Limb (tissue), 2 donors: ENCODE data around the gene UPF1.

Experiments
- DNase-seq, 2 donors: peaks; one replicate each; pipeline ENCODE4 v3.0.0-alpha.2; 2016; ENCODE audit errors: extremely low spot score in 2 of 2

UPF1 gene

DNA sequence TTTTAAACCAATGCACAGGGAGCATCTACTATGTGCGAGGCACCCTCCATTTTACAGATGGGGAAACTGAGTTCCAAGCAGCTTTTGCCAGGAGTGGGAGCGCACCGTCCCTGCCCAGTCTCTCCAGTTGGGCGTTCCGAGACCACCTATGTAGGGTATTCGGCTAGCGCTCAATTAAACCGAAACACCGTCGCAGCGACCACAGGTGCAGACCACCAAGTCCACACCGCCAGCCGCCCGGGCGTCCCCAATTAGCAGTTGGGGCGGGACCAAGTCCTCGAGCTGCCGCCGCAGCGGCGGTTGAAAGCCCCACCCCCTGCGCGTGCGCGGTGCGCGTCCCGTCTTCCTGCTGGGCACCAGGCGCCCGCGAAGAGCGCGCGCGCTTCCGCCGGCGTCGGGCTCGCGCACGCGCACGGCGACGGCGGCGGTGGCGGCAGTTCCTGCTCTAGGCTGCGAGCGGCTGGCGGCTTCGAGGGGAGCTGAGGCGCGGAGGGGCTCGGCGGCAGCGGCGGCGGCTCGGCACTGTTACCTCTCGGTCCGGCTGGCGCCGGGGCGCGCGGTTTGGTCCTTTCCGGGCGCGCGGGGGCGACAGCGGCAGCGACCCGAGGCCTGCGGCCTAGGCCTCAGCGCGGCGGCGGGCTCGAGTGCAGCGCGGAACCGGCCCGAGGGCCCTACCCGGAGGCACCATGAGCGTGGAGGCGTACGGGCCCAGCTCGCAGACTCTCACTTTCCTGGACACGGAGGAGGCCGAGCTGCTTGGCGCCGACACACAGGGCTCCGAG, at the start of gene UPF1:
TSS of gene UPF1 (plus strand) at position 436 of the 782 bp plus-strand sequence. CDS start at position 687, 251 bp downstream.
- peak; percentile 94 to 97 for DNase-seq

DNA sequence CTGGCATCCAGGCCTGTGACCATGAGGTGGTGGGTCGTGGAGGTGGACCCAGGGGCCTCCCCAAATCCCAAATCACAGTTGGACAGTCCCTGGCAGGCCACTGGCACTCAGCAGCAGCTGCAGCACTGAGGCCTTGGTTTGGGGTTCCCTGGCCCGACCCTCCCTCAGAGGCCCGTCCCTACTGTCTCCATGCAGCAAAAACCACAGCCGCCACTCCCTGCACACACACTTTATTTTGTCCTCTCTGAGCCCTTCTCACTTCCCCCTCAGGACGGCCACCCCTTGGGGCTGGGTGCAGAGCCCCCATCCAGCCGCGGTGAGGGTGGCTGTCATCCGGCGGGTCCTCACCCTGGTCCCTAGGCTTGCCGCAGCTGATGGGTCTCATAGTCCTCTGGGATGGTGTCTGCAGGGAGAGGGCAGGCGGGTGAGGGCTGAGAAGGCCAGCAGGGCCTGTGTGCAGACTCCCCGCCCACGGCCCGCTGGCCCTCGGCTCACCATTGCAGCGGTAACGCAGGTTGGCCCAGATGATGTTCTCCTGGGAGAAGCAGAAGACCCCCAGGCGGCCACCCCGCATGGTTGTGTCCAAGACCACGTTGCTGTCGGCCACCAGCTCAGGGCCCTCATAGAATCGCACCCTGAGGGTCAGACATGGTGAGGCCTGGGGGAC, 49.1 kb upstream of the UPF1 start:
- no peak for DNase-seq

DNA sequence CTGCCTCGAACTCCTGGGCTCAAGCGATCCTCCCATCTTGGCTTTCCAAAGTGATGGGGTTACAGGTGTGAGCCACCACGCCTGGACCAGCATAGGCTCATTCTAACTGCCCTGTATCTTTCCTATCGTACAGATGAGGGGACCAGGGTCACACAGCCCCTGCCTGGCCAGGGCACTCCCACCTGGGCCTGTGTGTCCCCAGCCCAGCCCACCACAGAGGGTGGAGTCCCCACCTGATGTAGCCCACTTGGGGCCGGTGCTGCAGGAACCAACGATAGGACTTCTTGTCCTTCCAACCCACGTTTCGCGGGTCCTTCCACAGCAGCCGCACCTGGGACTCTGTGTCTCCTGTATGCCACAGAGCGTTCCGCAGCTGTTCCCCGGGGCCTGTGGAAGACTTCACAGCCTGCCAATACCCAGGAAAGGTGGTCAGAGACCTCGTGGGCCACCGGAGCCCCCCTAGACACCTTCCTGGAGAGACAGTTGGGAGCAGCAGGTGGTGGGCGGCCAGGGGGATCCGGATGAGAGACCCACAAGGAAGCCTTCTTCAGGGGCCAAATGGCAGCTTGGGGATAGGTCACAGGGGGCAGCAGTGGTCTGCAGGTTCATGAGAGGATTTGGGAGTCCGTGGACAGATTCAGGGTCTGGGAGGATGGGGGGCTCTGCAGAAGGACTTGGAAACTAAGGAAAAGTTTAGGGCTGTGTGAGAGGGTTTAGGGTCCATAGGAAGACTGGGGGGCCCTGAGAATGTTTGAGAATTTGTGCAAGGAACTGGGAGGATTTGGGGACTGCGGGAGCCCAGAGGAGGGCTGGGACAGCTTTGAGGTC, 47.6 kb upstream of the UPF1 start:
- no peak for DNase-seq

DNA sequence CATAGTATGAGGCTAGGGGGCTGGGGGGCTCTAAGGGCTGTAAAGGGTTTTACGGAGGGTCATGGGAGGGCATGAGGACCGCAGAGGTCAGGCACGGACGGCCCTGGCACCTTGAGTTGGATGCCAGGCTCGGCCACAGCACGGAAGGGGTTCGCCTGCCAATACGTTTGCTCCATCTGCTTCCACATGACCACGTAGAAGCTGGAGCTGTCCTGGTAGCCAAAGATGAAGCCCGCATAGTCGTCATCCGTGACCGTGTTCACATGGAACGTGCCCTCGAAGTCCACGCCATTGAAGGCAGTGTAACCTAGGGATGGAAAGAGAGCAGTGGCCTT, 47.0 kb upstream of the UPF1 start:
- DNase-seq: no peak

DNA sequence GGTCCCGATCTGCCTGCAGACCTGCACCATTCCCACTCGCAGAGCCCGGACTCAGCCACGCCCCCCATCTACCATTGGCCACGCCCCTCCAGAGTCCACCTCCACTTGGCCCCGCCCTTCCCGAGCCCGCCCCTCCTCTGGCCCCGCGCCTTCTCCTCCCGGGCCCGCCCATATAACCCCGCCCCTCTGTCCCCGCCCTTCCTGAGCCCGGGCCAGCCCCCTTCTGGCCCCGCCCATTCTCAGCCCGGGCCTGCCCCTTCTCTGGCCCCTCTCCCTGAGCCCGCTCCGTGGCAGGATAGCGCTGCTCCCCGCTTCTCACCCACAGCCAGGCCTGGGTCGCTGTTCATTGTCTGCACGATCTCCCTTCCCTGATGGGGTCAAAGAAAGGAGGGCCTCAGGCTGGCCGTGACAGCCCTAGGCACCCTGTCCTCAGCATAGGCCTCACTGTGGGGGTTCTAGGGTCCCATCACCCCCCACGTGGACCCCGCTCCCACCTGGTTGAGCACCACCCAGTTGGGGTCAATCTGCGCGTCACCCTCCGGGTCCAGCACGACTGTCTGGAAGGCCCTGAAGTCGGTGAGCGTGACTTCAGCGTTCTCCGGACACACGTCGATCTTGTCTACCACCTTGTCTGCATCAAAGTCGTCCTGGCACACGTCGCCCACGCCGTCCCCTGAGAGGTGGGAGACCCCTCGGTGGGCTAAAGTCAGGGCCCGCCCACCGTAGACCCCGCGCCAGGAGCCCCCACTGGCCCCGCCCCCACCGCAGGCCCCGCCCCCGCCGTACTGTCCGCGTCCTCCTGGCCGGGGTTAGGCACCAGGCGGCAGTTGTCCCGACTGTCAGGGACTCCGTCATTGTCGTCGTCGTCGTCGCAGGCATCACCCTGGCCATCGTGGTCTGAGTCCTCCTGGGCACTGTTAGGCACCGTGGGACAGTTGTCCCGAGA, 46.3 kb upstream of the UPF1 start:
- peak; percentile 51 to 87 for DNase-seq

DNA sequence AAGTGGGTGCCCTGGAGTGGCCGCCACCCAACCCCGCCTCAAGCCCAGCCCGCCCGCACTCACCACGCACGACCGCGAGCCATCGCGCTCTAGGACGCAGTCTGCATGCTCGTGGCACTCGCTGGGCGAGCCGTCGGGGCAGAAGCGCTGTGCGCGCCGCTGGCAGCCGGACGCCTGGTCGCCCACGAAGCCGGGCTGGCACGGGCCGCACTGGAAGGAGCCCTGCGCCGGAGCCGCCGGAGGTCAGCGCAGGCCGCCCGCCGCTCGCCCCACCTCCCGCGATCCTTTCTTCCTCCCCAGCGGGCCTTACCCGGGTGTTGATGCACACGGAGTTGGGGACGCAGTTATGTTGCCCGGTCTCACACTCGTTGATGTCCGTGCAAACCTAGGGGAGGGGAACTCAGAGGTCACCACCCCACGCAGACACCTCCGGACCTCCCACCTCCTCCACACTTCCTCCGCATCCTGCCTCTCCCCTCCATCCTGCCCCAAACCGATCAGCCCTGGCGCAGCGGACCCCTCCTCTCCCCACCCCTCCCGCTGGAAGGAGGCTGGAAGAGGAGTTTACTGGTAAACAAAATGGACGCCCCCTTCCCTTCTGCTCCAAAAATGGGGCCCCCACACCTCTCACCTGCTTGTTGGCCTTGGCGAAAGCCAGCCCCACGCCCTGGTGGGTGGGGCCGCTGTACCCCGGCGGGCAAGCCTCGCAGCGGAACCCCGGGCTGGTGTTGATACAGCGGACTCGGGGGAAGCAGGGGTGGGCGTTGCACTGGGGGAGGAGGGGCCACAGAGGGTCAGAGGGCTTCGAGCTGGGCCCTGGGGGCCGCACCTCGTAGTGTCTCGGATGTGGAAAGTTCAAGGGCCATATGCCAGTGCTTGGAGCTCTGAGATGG, 43.0 kb upstream of the UPF1 start:
- DNase-seq: no peak

DNA sequence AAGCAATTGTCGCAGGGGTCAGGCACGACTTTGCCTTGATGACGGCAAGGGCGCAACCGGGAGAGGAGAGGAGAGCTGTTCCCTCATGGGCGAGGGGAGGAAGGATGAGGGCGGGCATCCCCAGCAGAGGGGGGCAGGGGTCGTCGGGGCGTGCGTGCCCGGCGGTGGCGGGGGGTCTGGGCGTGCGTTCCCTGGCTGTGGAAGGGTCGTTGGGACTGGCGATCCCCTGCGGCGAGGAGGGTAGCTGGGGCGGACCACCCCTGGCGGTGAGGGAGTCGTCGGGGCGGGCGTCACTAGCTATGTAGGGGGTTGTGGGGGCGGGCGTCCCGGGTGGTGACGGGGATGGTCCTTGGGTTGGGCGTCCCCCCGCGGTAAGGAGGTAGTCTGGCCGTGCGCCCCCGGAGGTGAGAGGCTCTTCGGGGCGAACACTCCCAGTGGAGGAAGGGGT, 42.3 kb upstream of the UPF1 start:
- peak in 1 of 2 donors; percentile 56 for DNase-seq

DNA sequence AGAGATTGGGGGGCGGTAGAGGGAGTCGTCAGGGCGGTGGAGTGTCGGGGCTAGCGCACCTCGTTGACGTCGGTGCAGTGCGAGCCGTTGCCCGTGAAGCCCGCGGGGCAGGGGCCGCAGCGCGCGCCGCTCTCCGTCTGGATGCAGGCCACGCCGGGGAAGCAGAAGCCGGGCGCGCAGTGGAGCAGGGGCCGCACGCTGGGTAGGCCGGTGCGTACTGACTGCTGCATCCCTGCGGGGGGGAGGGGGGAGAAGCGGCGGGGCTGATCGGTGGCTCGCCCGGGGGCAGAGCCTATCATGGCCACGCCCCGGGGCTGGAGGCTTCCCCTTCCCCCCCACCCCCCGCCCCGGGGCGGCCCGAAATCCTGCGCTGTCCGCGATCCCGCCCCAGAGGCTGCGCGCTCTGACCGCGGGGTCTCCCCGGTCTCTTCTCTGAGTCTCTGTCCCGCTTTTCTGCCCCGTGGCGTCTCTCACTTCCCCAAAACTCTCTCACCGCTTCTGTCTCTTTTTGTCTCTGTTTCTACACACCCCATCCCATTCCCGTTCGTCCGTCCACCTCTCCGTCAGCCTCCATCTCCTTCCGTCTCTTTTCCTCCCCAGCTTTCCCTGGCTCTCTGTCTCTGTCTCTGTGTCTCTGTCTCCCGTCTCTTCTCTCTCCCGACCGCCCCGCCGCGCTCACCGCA, 41.7 kb upstream of the UPF1 start:
- peak; percentile 28 to 71 for DNase-seq

DNA sequence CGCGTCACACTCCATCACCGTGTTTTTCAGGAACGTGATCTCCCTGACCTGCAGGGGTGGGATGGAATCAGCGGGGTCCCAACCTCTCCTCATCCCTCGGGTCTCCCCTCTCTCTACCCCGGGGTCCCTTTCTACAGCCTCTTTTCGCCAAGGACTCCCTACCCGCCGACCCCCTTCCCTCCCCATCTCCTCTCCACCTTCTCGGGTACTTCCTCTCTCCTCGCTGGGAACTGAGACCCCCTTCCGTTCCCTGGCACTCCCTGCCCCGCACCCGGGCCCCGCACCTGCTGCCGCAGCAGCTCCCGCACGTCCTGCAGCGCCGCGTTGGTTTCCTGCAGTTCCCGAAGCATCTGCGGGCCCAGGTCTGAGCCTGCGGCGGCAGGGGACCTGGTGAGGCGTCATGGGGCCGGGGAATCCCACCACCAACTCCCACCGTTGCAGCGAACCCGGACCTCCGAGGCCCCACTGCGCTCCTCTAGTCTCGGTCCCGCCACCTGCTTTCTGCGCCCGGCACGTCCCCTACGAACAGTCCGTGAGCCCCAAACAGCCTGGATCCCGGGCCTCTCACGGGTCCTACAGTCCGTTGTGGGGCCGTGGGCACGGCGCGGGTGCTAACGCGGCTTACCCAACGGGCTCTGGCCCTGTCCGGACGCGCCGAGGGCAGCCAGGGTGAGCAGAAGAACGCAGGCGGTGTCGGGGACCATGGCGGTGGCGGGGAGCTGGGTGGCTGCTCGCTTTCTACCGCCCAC, 41.0 kb upstream of the UPF1 start, which contains the start of gene COMP:
TSS of gene COMP (minus strand) at position 740 of the 749 bp plus-strand sequence. CDS start at position 704, 36 bp downstream.
- DNase-seq: no peak

DNA sequence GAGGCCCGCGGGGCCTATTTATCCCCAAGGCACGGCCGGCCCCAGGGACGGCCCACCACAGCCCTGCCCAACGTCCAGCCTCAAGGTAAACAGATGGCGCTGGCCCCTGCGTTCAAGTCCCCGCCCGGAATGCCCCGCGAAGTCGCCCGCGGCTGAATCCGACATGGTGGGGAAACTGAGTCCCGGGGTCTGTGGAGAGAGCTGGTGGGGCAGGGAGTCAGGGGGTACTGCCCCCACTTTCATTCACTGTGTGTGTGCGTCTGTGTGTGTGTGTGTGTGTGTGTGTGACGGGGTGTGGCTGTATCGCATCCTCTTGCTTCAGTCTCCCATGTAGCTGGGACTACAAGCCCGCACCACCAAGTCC, 40.5 kb upstream of the UPF1 start:
- DNase-seq: no peak

DNA sequence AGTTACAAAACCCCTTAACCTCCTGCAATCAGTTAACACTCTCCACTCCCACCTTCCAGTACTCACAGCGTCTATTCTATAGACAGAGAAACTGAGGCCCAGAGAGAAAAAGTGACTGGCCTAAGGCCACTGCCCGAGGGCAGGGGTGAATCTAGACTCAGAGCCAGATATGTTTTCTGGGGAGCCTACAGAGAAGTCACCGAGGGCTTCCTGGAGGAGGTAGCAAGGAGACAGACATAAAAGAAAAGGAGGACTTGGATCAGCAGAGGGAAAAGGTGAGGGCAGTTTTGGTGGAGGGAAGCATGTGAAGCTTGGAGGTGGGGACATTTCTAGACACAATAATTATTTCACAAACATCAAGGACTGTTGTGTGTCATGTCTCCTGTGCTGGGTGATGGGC, 39.1 kb upstream of the UPF1 start:
- no peak for DNase-seq

DNA sequence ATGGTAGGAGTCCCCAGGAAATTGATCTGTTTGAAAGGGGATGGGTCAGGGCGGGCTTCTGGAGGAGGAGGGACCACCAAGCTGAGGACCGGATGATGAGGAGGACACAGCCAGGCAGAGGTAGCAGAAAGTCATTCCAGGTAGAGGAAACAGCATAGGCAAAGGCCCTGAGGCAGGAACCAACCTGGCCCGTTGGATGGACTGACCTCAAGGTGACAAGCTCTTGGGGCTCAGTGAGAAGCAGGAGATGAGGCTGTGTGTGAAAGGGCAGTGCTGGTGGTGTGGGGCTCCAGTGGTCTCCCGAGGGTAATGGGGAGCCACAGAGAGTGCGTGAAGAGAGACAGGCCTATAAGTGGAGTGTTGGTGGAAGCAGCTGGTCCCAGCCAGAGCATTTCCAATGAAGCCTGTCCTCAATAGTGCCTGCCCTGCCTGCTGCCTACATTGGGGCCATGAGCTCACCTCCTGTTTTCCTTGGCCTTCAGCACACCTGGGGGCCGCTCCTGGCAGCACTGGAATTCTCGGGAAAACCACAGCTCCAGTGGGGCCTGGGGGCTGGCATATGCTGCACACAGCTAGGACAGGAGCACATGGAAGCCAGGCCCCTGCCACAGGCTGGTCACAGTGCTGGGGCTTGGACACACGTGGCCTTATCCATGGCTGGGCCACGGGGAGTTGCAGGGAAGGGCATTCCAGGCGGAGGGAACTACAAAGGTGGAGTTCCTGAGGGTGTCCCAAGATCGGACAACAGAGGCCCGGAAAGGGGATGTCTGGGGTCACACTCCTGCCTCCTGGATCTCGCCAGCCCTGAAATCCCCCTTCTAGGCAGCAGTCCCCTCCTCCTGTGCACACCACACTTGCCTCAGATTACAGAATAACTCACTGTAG, 38.4 kb upstream of the UPF1 start:
- peak in 1 of 2 donors; percentile 73 for DNase-seq

DNA sequence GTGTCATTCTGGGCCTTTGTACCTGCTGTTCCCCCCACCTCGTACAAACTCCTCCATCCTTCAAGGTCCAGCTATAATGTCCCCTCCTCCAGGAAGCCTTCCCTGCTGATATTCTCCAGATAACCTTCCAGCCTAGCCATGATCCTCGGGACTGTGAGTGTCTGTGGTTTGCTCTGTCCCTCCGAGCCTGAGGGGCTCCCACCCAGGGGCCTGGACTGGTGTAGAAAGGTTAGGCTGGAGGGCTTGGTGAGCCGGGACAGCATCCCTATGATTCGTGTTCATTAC, 37.8 kb upstream of the UPF1 start:
- DNase-seq: no peak

DNA sequence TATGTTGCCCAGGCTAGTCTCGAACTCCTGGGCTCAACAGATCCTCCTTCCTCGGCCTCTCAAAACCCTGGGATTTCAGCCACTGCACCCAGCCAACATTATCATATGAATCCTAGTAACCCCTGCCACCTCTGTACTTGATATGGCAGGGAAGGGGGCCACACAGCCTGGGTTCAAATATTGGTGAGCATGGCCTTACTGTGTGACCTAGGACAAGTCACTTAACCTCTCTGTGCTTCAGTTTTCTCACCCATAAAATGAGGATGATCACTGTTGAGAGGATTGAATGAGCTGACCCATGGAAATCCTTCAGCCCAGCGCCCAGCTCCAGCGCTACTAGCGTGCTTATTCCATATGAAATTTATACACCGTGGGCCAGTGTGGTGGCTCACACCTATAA, 37.1 kb upstream of the UPF1 start:
- DNase-seq: no peak

DNA sequence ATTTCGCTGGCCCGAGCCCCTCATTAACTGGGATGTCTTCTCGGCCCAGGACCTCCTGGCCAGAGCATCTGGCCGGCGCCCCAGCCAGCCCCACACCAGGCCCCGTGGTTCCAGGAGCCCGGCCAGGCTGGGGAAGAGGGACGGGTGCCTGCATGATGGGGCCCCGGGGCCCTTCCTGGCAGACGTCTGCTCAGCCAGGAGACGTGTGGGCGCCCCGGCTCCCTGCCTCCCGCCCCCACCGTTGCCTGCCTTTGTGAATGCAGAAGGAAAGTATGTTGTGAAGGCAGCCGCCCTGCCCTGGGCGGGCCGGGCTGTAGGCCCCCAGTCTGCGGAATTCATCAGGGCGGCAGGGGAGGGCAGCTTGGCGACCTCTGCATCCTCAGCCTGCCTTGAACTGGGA, 36.2 kb upstream of the UPF1 start:
- DNase-seq: peak; percentile 35 to 55

DNA sequence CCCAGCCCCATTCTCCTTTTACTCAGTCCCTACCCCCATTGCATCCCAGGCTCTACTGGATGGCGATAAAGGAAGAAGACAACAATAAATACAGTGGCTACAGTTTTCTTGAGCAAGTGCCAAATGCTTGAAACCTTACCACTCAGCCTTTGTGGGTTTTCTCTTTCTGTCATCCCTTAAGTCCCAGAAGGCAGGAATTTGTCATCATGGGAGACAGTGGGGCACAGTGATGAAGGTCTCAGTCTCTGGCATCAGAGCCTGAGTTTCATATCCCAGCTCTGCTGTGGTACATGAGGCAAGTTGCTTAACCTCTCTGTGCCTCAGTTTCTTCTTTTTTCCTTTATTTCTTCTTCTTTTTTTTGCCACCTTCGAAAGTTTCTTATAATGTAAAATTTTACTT, 35.5 kb upstream of the UPF1 start:
- no peak for DNase-seq

DNA sequence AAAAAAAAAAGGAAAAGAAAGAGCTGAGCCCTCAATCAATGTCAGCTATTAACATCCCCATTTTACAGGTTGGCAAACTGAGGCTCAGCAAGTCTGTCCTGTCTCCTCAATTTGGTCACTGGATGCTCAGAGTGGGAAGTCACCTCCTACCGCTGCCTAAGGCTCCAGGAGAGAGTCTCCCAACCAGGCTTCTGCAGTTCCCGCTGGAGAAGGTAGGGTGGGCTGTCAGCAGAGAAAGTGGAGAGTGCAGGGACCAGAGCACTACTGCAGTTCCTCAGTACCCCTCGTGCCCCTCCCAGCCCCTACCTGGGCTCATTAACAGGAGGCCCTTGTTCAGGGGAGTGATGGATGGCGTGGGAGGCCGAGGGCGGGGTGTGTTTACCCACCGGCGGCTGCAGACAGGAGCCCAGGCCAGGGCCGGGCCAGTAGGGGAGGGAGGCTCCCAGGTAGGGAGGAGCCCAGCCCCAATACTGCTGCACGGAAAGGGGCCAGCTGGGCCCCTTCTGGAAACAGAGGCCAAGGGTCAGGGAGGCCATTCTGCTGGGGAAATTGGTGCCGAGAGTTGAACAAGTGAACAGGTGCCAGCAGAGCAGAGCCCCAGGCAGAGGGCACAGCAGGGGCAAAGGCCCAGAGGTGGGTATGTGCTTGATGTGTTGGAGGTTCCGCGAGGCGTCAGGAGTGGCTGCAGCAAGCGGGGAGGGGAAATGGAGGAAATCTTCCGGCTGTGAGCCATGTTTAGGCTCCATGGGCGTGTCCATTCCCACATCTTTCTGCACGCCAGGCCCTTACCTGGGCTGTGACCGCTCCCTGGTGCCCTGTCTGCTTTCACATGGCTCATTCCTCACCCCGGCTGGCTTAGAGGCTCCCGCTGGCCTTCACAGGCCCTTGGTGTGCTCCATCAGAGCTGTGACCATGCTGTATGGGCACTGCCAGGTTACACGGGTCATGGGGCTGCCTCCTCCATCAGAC, 33.1 kb upstream of the UPF1 start:
- DNase-seq: peak in 1 of 2 donors; percentile 46
